Adrenal gland (tissue), 12 donors: ENCODE results near the gene VTA1. TPM values are rescaled to one million over a fixed set of nuclear protein-coding genes. Genes with fewer than 3 reads are reported as not detected.

Source experiments
- DNase-seq, 7 donors: peaks; one replicate each; pipeline ENCODE4 v3.0.0-alpha.2; 2019 to 2020
- H3K27ac ChIP-seq, 5 donors: fragments of 200-600 bp; sonication (generic) in 4 of 5; 1 replicate in 3 of 5; 2 replicates in 2 of 5; pipeline versions ENCODE4 v1.5.1 to v1.8.0; 2016 to 2020; ENCODE audit warnings: mild to moderate bottlenecking in 1 of 5
- H3K27me3 ChIP-seq: fragments of 200-600 bp; 2 replicates; pipeline ENCODE4 v1.8.0; 2021
- H3K36me3 ChIP-seq, 2 donors: fragments of 200-600 bp; replicated peaks in 1 of 2; 1 replicate in 1 of 2; 2 replicates in 1 of 2; pipeline versions ENCODE4 v1.5.1 to v1.8.0; 2018 to 2022
- H3K4me1 ChIP-seq, 2 donors: fragments of 200-600 bp; replicated peaks in 1 of 2; 1 replicate in 1 of 2; 2 replicates in 1 of 2; pipeline versions ENCODE4 v1.5.1 to v1.8.0; 2018 to 2021
- H3K4me3 ChIP-seq, 4 donors: fragments of 200-600 bp; sonication (generic) in 3 of 4; one replicate each; pipeline ENCODE4 v1.5.1; 2016 to 2018
- H3K9me3 ChIP-seq, 3 donors: fragments of 200-600 bp; sonication (generic) in 1 of 3; replicated peaks in 1 of 3; 1 replicate in 2 of 3; 2 replicates in 1 of 3; pipeline versions ENCODE4 v1.5.1 to v1.8.0; 2016 to 2021
- CTCF ChIP-seq, 6 experiments: fragments of 450-650 bp in 4 of 6; fragments of 200-600 bp in 2 of 6; sonication (generic) in 1 of 6; IDR thresholded peaks; 1 replicate in 5 of 6; 2 replicates in 1 of 6; pipeline versions ENCODE4 v1.5.1 to v1.8.0; 2016 to 2021; ENCODE audit warnings: antibody characterized with exemption in 6 of 6, mild to moderate bottlenecking in 2 of 6, moderate library complexity in 1 of 6
- POLR2A ChIP-seq, 2 donors: fragments of 450-650 bp; IDR thresholded peaks; one replicate each; pipeline ENCODE4 v1.6.1; 2017; ENCODE audit warnings: antibody characterized with exemption in 2 of 2, mild to moderate bottlenecking in 2 of 2, moderate library complexity in 1 of 2
- WGBS, 4 donors: extraction: QIAGEN DNeasy Blood & Tissue Kit in 2 of 4; methylation state at CpG; one replicate each; pipeline versions ENCODE4 v1.1.5 to v1.1.7; 2013 to 2017; 5-methylcytosine and 5-hydroxymethylcytosine counted together
- intact Hi-C, 2 donors: fragments of 100-400 bp; cut with DNase I; formaldehyde crosslinking; loops; one replicate each; pipeline versions ENCODE4 v1.14.1 to v1.15.0; 2022 to 2023
- polyA plus RNA-seq, 3 donors: library from polyadenylated mRNA; stranded (reverse); fragments of 200-250 nt in 2 of 3; fragments of 350-450 nt in 1 of 3; fragmentation: Illumina TruSeq in 1 of 3; extraction: RNeasy Lipid Tissue Mini Kit (QIAGEN cat#74804) in 1 of 3; gene quantifications; one replicate each; pipeline ENCODE4 v1.2.3, GENCODE V29; 2013 to 2014
- total RNA-seq, 9 donors: library from RNA; depleted of rRNA in 4 of 9; stranded (reverse); fragments of >200 nt in 4 of 9; fragments of 120-200 nt in 1 of 9; fragmentation: NEBNext Ultra II Directional in 1 of 9; extraction: Animal tissue kit (Norgen Biotek cat#: 25700) in 1 of 9; gene quantifications; one replicate each; pipeline versions ENCODE4 v1.1.0 to v1.2.4, GENCODE V29; 2013 to 2023
- donor health status: healthy with polysubstance abuse.
- donor health status: Bipolar disorder and iron deficiency.
- donor health status: DM: yes; HTN: yes; CAD: no.
- donor health status: DM: no; HTN: no; CAD: no.
- donor health status: DM: no; HTN: no; CAD: no.
- donor health status: DM: yes; HTN: yes; CAD: no.

Gene VTA1
- total and polyA plus RNA-seq, 12 donors = 9.7 to 73.9 (median 33.9) TPM

- Histone ChIP-seq H3K36me3 (no peaks in the 10 kb centered on the region), H3K9me3 (no peaks in the 10 kb centered on the region), H3K4me3 (no peak overlapping the region), H3K27ac (no peak overlapping the region), H3K27me3 (no peaks in the 10 kb centered on the region), H3K4me1 (no peaks in the 10 kb centered on the region)
- TF ChIP-seq CTCF (IDR thresholded peaks at IDR 0.05) (no peak), POLR2A (IDR thresholded peaks at IDR 0.05) (no peak)
- intact Hi-C loops = no loop called here
- no peak for DNase-seq
- 29 to 54% (median 41%) methylated on average over 1 of the region's 1 CpG for WGBS, 4 donors
Observed at GRCh38 chr6:142251930-142252445, 104.9 kb downstream of the VTA1 start.

- intact Hi-C loops = no loop called here
- Histone ChIP-seq H3K9me3 (no peaks in the 10 kb centered on the region), H3K27me3 (no peaks in the 10 kb centered on the region), H3K4me3 (no peak overlapping the region), H3K36me3 (no peaks in the 10 kb centered on the region), H3K27ac (no peak overlapping the region), H3K4me1 (no peaks in the 10 kb centered on the region)
- DNase-seq = no peak
- 68 to 77% (median 70%) methylated on average over 6 of the region's 6 CpGs for WGBS, 4 donors
- TF ChIP-seq POLR2A (IDR thresholded peaks at IDR 0.05) = no peak
- no peak for TF ChIP-seq CTCF (IDR thresholded peaks at IDR 0.05)
Observed at GRCh38 chr6:142254513-142254912, 107.5 kb downstream of the VTA1 start.

GRCh38 chr6:142255785-142256184, 108.7 kb downstream of the VTA1 start:
- TF ChIP-seq CTCF (IDR thresholded peaks at IDR 0.05) (no peak), POLR2A (IDR thresholded peaks at IDR 0.05) (no peak)
- WGBS, 4 donors = 39 to 56% (median 44%) methylated on average over 2 of the region's 2 CpGs
- no peaks in the 10 kb centered on the region for H3K4me1 ChIP-seq

GRCh38 chr6:142258305-142258704, 111.2 kb downstream of the VTA1 start:
- TF ChIP-seq CTCF (IDR thresholded peaks at IDR 0.05) = no peak
- no peak for TF ChIP-seq POLR2A (IDR thresholded peaks at IDR 0.05)
- H3K36me3 ChIP-seq = no peaks in the 10 kb centered on the region
- 78 to 86% (median 81%) methylated on average over 6 of the region's 6 CpGs for WGBS, 4 donors
- DNase-seq = no peak
- H3K9me3 ChIP-seq = no peaks in the 10 kb centered on the region
- intact Hi-C loops = no loop called here
- H3K4me3 ChIP-seq = no peak overlapping the region
- H3K27me3 ChIP-seq = no peaks in the 10 kb centered on the region
- H3K4me1 ChIP-seq = no peaks in the 10 kb centered on the region
- H3K27ac ChIP-seq = no peak overlapping the region

More at GRCh38 chr6:142255785-142256184, 108.7 kb downstream of the VTA1 start:
- Histone ChIP-seq H3K36me3 (no peaks in the 10 kb centered on the region), H3K27me3 (no peaks in the 10 kb centered on the region), H3K9me3 (no peaks in the 10 kb centered on the region), H3K27ac (no peak overlapping the region), H3K4me3 (no peak overlapping the region)
- intact Hi-C loops = no loop called here
- DNase-seq = no peak
